Choroid plexus epithelial cell (primary cell): ENCODE measurements around the gene ATP1B4.

ENCODE experiments used
- DNase-seq: peaks from one replicate; pipeline ENCODE4 v3.0.0-alpha.2; 2010; ENCODE audit warnings: low read depth
- H3K4me3 ChIP-seq: 2 replicates; pipeline ENCODE4 v1.5.1; 2011; ENCODE audit warnings: low read depth, mild to moderate bottlenecking, control low read depth, low read length, moderate library complexity
- TF ChIP-seq, protein P1 (sequence below): conservative IDR thresholded peaks from 2 replicates; pipeline ENCODE4 v1.5.1; 2011; ENCODE audit warnings: low read depth, mild to moderate bottlenecking, control low read depth, inconsistent platforms, low read length, moderate library complexity

Gene ATP1B4

DNA sequence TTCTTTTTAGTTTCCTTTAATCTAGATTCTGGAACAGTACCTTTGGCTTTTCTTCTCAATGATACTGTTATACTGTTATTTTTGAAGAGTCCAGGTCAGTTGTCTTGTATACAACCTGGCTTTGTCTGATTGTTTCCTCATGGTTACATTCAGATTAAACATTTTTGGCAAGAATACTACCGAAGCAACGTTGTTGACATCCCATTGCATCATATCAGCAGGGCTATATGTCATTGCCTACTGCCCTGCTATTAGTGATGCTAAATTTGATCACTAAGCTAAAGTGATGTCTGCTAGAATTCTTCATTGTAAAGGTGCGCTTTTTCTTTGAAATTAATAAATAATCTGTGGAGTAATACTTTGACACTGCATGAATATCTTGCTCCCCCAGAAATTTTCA lies 5.8 kb upstream of the ATP1B4 start:
- no peak overlapping the region for H3K4me3 ChIP-seq
- DNase-seq, result no peak
- TF ChIP-seq, protein P1, sequence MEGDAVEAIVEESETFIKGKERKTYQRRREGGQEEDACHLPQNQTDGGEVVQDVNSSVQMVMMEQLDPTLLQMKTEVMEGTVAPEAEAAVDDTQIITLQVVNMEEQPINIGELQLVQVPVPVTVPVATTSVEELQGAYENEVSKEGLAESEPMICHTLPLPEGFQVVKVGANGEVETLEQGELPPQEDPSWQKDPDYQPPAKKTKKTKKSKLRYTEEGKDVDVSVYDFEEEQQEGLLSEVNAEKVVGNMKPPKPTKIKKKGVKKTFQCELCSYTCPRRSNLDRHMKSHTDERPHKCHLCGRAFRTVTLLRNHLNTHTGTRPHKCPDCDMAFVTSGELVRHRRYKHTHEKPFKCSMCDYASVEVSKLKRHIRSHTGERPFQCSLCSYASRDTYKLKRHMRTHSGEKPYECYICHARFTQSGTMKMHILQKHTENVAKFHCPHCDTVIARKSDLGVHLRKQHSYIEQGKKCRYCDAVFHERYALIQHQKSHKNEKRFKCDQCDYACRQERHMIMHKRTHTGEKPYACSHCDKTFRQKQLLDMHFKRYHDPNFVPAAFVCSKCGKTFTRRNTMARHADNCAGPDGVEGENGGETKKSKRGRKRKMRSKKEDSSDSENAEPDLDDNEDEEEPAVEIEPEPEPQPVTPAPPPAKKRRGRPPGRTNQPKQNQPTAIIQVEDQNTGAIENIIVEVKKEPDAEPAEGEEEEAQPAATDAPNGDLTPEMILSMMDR, result no peak

- DNase-seq, result no peak
- TF ChIP-seq, protein P1, result no peak
- no peak overlapping the region for H3K4me3 ChIP-seq
These were observed 4.7 kb upstream of the ATP1B4 start for GRCh38 chrX:120357186-120357585.

DNA sequence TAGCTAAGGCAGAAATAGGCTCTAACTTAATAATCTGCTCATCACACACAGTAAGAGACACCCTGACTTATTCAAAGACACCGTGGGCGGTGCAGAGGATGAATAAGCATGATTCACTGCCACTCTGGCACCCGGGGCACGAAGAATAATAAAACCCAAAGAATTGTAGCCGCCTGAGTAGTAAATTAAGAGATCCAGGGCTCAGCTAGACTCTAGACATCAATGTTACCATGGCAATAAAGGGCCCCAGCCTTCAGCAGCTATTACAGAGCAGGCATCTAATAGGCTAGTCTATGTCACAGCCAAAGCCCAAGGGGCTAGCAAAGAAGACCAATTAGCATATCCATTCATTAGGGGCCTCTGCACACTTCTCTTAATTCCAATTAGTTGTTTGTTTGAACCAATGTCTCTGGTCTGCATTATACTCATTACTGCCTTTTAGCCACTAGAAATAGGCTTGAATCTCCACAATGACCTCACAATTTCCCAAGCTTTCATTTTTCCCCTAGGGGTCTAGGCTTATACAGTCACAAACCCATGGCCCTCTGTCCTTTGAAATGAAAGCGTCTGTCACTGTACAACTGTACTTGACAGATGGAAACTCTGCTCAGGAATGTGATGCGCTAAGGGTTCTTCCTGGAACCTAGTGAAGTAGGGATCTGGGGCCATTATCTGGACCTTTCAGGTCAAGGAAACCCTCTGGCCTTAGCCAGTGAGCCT lies 3.0 kb upstream of the ATP1B4 start:
- DNase-seq, result no peak

DNA sequence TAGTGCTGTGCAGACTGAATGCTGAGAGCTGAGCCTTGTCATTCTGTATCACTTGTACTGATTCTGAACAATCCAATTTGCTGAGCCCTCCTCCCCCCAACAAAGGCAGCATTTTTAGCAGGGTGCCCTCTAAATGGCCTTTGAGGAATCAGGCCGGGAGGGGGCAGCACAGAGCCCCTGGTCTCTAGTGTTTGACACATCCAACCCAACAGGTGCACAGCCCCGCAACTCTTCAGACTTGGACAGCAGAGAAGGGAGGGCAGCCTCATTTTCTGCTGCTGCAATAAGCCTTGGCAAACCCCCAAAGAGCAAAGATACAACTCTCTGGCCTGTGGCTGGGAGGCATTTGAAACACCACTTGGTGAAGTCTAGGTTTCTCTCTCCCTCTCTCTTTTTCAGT lies 3.4 kb downstream of the ATP1B4 start:
- TF ChIP-seq, protein P1, result peak; percentile 63

More for the DNA sequence above, 3.0 kb upstream of the ATP1B4 start:
- H3K4me3 ChIP-seq, result no peak overlapping the region
- TF ChIP-seq, protein P1, result no peak

DNA sequence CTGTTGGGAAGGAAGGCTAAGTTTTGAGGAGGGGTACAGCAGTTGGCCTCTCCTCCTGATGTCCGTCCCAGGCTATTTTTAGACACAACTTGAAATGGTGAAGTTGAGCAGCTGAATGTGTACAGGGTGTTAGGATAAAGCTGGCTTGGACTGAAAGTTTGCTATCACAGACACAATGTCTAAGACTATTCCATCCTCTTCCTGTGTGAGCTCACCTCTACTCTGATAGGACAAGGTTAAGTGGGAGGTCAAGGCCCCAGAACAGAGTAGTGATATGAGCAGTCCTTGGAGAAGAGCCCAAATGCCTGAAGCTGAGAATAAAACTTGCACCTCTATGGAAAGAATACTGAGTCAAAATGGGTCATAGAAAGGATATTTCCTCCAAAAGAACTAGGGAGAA lies 4.1 kb downstream of the ATP1B4 start:
- H3K4me3 ChIP-seq, result no peak overlapping the region
- TF ChIP-seq, protein P1, result no peak
- no peak for DNase-seq

More for the DNA sequence above, 3.4 kb downstream of the ATP1B4 start:
- no peak overlapping the region for H3K4me3 ChIP-seq
- DNase-seq, result peak; percentile 23

- TF ChIP-seq, protein P1, result no peak
- DNase-seq, result no peak
- H3K4me3 ChIP-seq, result no peak overlapping the region
These were observed 4.9 kb downstream of the ATP1B4 start for GRCh38 chrX:120366794-120367193.
